Ishikawa (cell line): ENCODE measurements around the gene TSR1.

Experiments used
- CEBPB ChIP-seq: IDR thresholded peaks from 2 replicates; pipeline ENCODE4 v1.6.1; 2012
- CREB1 ChIP-seq: IDR thresholded peaks from 2 replicates; pipeline ENCODE4 v1.6.1; 2012; ENCODE audit warnings: low read depth
- EP300 ChIP-seq: IDR thresholded peaks from 2 replicates; pipeline ENCODE4 v1.6.1; 2012; ENCODE audit warnings: borderline replicate concordance
- TF ChIP-seq, protein P1 (sequence below): IDR thresholded peaks from 2 replicates; pipeline ENCODE4 v1.6.1; 2012

- TF ChIP-seq CEBPB = no peak
- no peak for TF ChIP-seq EP300
- no peak for TF ChIP-seq CREB1
- TF ChIP-seq, protein P1, sequence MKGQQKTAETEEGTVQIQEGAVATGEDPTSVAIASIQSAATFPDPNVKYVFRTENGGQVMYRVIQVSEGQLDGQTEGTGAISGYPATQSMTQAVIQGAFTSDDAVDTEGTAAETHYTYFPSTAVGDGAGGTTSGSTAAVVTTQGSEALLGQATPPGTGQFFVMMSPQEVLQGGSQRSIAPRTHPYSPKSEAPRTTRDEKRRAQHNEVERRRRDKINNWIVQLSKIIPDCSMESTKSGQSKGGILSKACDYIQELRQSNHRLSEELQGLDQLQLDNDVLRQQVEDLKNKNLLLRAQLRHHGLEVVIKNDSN = no peak
Observed at GRCh38 chr17:2323629-2324314, 12.5 kb downstream of the TSR1 start.
